Measurements from ENCODE around the gene ATF4. TPM values are rescaled to one million over a fixed set of nuclear protein-coding genes. Genes with fewer than 3 reads are reported as not detected.
A peak's percentile ranks its signal among the peaks of the same experiment; 100 is the strongest.

Gene ATF4
- total RNA-seq, 1 donor = 590 TPM

- no peaks in the 10 kb centered on the region for H3K36me3 ChIP-seq (ENCODE audit: insufficient read depth, low read length)
- H2AFZ ChIP-seq (ENCODE audit: low read length) = no peak overlapping the region
- TF ChIP-seq CTCF (IDR thresholded peaks at IDR 0.05; ENCODE audit: extremely low read depth, low read depth, low read length) = no peak
- peaks cover 10% of the 10 kb centered on the region for H3K27me3 ChIP-seq (ENCODE audit: insufficient read depth, low read length)
- no peak overlapping the region for H3K4me2 ChIP-seq (ENCODE audit: insufficient read depth, low read length)
- H3K9me3 ChIP-seq (ENCODE audit: low read depth, low read length) = no peaks in the 10 kb centered on the region
- no peak for DNase-seq (ENCODE audit: insufficient read length, low spot score, missing footprints)
- no peaks in the 10 kb centered on the region for H3K79me2 ChIP-seq (ENCODE audit: insufficient read depth, low read length)
- H3K4me1 ChIP-seq (ENCODE audit: insufficient read depth, low read length) = no peaks in the 10 kb centered on the region
- no peak overlapping the region for H3K4me3 ChIP-seq (ENCODE audit: insufficient read depth, low read length)
- H3K27ac ChIP-seq (ENCODE audit: low read depth, low read length) = no peak overlapping the region
- peaks cover 9% of the 10 kb centered on the region for H4K20me1 ChIP-seq (ENCODE audit: insufficient read depth, low read length)
Measured at GRCh38 chr22:39545386-39546365, 25.3 kb downstream of the ATF4 start.

DNA sequence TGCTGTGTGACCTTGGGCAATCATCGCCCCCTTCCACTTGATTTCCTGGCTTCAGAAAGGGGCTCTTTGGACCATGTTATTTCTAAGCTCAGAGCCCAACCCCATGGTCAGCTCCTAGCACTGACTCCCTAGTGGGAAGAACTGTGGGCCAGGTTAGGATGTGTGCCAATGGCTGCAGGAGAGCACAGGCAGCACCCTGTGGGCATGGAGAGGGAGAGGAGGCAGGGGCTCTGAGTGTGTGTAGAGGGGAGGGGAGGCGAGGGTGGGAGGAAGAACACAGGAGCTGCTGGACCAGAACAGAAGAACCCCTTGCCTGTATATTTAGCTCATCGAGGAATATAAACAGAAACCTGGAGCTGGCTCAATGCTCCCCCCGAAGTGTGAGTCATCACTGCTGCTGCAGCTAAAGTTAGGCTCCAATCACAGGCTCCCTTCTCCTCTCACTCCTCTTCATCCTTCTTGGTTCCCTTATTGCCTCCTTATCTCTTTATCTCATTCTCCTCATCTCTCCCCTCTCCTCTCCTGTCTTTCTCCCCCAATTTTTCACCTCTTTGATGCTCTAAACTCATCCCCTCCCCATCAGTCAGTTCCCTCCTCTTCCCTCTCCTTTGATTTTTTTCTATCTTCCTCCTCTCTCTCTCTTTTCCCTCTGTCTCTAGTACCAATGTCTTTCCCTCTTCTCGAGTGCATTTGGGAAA lies 26.7 kb downstream of the ATF4 start:
- Histone ChIP-seq H3K9me3 (ENCODE audit: low read depth, low read length) (no peaks in the 10 kb centered on the region), H3K36me3 (ENCODE audit: insufficient read depth, low read length) (no peaks in the 10 kb centered on the region), H3K4me2 (ENCODE audit: insufficient read depth, low read length) (no peak overlapping the region), H4K20me1 (ENCODE audit: insufficient read depth, low read length) (peaks cover 9% of the 10 kb centered on the region), H3K27me3 (ENCODE audit: insufficient read depth, low read length) (peaks cover 10% of the 10 kb centered on the region), H3K79me2 (ENCODE audit: insufficient read depth, low read length) (no peaks in the 10 kb centered on the region), H3K27ac (ENCODE audit: low read depth, low read length) (no peak overlapping the region), H3K4me1 (ENCODE audit: insufficient read depth, low read length) (no peaks in the 10 kb centered on the region), H3K4me3 (ENCODE audit: insufficient read depth, low read length) (no peak overlapping the region), H2AFZ (ENCODE audit: low read length) (no peak overlapping the region)
- DNase-seq (ENCODE audit: insufficient read length, low spot score, missing footprints) = peak; percentile 94
- TF ChIP-seq CTCF (IDR thresholded peaks at IDR 0.05; ENCODE audit: extremely low read depth, low read depth, low read length) = no peak

- no peak for TF ChIP-seq CTCF (IDR thresholded peaks at IDR 0.05; ENCODE audit: extremely low read depth, low read depth, low read length)
- DNase-seq (ENCODE audit: insufficient read length, low spot score, missing footprints) = no peak
- Histone ChIP-seq H4K20me1 (ENCODE audit: insufficient read depth, low read length) (peaks cover 9% of the 10 kb centered on the region), H3K4me1 (ENCODE audit: insufficient read depth, low read length) (no peaks in the 10 kb centered on the region), H3K4me2 (ENCODE audit: insufficient read depth, low read length) (no peak overlapping the region), H3K4me3 (ENCODE audit: insufficient read depth, low read length) (no peak overlapping the region), H3K27ac (ENCODE audit: low read depth, low read length) (no peak overlapping the region), H3K9me3 (ENCODE audit: low read depth, low read length) (no peaks in the 10 kb centered on the region), H3K36me3 (ENCODE audit: insufficient read depth, low read length) (no peaks in the 10 kb centered on the region), H3K79me2 (ENCODE audit: insufficient read depth, low read length) (no peaks in the 10 kb centered on the region), H3K27me3 (ENCODE audit: insufficient read depth, low read length) (peaks cover 10% of the 10 kb centered on the region), H2AFZ (ENCODE audit: low read length) (no peak overlapping the region)
Measured at GRCh38 chr22:39547587-39547947, 27.2 kb downstream of the ATF4 start.

- H3K4me3 ChIP-seq (ENCODE audit: insufficient read depth, low read length) = no peak overlapping the region
- H3K27me3 ChIP-seq (ENCODE audit: insufficient read depth, low read length) = peaks cover 32% of the 10 kb centered on the region
- H3K9me3 ChIP-seq (ENCODE audit: low read depth, low read length) = no peaks in the 10 kb centered on the region
- DNase-seq (ENCODE audit: insufficient read length, low spot score, missing footprints) = no peak
- no peaks in the 10 kb centered on the region for H3K79me2 ChIP-seq (ENCODE audit: insufficient read depth, low read length)
- no peak overlapping the region for H2AFZ ChIP-seq (ENCODE audit: low read length)
- no peaks in the 10 kb centered on the region for H3K4me1 ChIP-seq (ENCODE audit: insufficient read depth, low read length)
- H3K27ac ChIP-seq (ENCODE audit: low read depth, low read length) = no peak overlapping the region
- H3K36me3 ChIP-seq (ENCODE audit: insufficient read depth, low read length) = no peaks in the 10 kb centered on the region
- H4K20me1 ChIP-seq (ENCODE audit: insufficient read depth, low read length) = no peaks in the 10 kb centered on the region
- no peak overlapping the region for H3K4me2 ChIP-seq (ENCODE audit: insufficient read depth, low read length)
- TF ChIP-seq CTCF (IDR thresholded peaks at IDR 0.05; ENCODE audit: extremely low read depth, low read depth, low read length) = no peak
Measured at GRCh38 chr22:39553429-39553828, 33.1 kb downstream of the ATF4 start.

All from osteoblast (primary cell).